Measurements from ENCODE around the gene PACRG. TPM values are rescaled to one million over a fixed set of nuclear protein-coding genes. Genes with fewer than 3 reads are reported as not detected.
A peak's percentile ranks its signal among the peaks of the same experiment; 100 is the strongest.

Gene PACRG
- total and polyA plus RNA-seq, 10 of the 15 experiments (the other 5 are each of a cell fraction or from before 2014, with no cell fraction given), result not detected

GRCh38 chr6:163118941-163119340 is 391.2 kb downstream of the PACRG start (continued):
- TF ChIP-seq E2F4 (IDR thresholded peaks at IDR 0.05; ENCODE audit: low read depth, low read length), result no peak
- no peak for TF ChIP-seq EGR1 (IDR thresholded peaks at IDR 0.05; ENCODE audit: borderline replicate concordance in 1 of 2, low read depth in 2 of 2, low read length in 2 of 2)
- no peak for TF ChIP-seq KLF5 (IDR thresholded peaks at IDR 0.05; ENCODE audit: partially characterized antibody)
- no peak for TF ChIP-seq YY1 (IDR thresholded peaks at IDR 0.05; ENCODE audit: low read depth, low read length)
- TF ChIP-seq CBX5 (IDR thresholded peaks at IDR 0.05; ENCODE audit: low read depth), result no peak
- TF ChIP-seq, protein P1, sequence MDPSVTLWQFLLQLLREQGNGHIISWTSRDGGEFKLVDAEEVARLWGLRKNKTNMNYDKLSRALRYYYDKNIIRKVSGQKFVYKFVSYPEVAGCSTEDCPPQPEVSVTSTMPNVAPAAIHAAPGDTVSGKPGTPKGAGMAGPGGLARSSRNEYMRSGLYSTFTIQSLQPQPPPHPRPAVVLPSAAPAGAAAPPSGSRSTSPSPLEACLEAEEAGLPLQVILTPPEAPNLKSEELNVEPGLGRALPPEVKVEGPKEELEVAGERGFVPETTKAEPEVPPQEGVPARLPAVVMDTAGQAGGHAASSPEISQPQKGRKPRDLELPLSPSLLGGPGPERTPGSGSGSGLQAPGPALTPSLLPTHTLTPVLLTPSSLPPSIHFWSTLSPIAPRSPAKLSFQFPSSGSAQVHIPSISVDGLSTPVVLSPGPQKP (IDR thresholded peaks at IDR 0.05; ENCODE audit: low read depth, low read length), result no peak

DNA sequence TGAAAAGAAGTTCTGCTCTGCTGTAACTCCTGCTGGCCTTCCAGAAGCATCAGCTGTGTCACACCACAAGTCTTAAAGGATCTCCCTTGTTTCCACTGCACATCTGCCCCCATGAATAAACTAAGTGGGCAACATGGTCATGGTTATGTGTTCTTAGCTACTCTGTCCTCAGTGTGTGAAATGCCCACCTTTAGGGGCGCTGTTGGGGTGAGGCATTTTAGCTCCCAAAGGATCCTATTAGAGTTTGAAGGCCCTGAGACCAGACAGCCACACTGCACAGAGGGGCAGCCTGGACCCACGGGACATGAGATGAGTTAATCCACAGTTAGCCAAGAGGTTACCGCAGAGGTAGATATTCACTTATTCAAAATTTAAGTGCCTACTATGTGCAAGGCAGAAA is 392.4 kb downstream of the PACRG start:
- ATAC-seq (peak; percentile 43; the same call in 2 of the 3 replicates), DNase-seq (ENCODE audit: low read depth, low spot score) (no peak), FAIRE-seq (no peak)
- WGBS (ENCODE audit: insufficient coverage, insufficient replicate concordance, low lambda C conversion rate, missing lambda C conversion rate), result 15% methylated on average over 3 of the region's 3 CpGs
- no peak overlapping the region for H3K27ac ChIP-seq (ENCODE audit: control insufficient read depth, insufficient read depth)
- no peaks in the 10 kb centered on the region for H3K27me3 ChIP-seq (replicated peaks in 1 of 2; ENCODE audit: control insufficient read depth in 2 of 2, insufficient read depth in 2 of 2, low read length in 1 of 2)
- no peaks in the 10 kb centered on the region for H3K4me1 ChIP-seq (ENCODE audit: control insufficient read depth, insufficient read depth, low read length)
- TF ChIP-seq, protein P2, sequence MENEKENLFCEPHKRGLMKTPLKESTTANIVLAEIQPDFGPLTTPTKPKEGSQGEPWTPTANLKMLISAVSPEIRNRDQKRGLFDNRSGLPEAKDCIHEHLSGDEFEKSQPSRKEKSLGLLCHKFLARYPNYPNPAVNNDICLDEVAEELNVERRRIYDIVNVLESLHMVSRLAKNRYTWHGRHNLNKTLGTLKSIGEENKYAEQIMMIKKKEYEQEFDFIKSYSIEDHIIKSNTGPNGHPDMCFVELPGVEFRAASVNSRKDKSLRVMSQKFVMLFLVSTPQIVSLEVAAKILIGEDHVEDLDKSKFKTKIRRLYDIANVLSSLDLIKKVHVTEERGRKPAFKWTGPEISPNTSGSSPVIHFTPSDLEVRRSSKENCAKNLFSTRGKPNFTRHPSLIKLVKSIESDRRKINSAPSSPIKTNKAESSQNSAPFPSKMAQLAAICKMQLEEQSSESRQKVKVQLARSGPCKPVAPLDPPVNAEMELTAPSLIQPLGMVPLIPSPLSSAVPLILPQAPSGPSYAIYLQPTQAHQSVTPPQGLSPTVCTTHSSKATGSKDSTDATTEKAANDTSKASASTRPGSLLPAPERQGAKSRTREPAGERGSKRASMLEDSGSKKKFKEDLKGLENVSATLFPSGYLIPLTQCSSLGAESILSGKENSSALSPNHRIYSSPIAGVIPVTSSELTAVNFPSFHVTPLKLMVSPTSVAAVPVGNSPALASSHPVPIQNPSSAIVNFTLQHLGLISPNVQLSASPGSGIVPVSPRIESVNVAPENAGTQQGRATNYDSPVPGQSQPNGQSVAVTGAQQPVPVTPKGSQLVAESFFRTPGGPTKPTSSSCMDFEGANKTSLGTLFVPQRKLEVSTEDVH (IDR thresholded peaks at IDR 0.05; ENCODE audit: low read depth, partially characterized antibody), result no peak
- TF ChIP-seq CTCF (IDR thresholded peaks at IDR 0.05 in 2 of 3, conservative IDR thresholded peaks at IDR 0.05 in 1 of 3; ENCODE audit: control insufficient read depth in 2 of 3, extremely low read depth in 1 of 3, insufficient read depth in 1 of 3, low read depth in 3 of 3, low read length in 3 of 3) (peak in 2 of 3 experiments; percentile 17 to 23; a peak in 3 of 6 replicates), ZNF207 (IDR thresholded peaks at IDR 0.05; ENCODE audit: borderline replicate concordance) (no peak)
- ChIA-PET SMC1A (ENCODE audit: uncharacterized antibody, unreplicated experiment) (interaction anchor here (0.6 to 0.7 kb wide), 2 partner anchors 24 to 214 kb away, joined by 3 read pairs; no protein-coding TSS in a partner anchor), RAD21 (ENCODE audit: unreplicated experiment) (no interaction called here), CTCF (interaction anchor here (1.3 kb wide), 1 partner anchor 49 kb away, joined by 3 read pairs; no protein-coding TSS in a partner anchor), POLR2A (no interaction called here)
- no peaks in the 10 kb centered on the region for H3K9me3 ChIP-seq (replicated peaks; ENCODE audit: control insufficient read depth, insufficient read depth, low read length)
- H3K36me3 ChIP-seq (ENCODE audit: control insufficient read depth in 2 of 2, insufficient read depth in 2 of 2, low read length in 1 of 2), result no peaks in the 10 kb centered on the region
- no peaks in the 10 kb centered on the region for H3K79me2 ChIP-seq (ENCODE audit: control insufficient read depth, insufficient read depth, low read length)
- no peak overlapping the region for H3K9ac ChIP-seq (ENCODE audit: control insufficient read depth, insufficient read depth, low read length)
- H3K4me2 ChIP-seq (ENCODE audit: control insufficient read depth, insufficient read depth), result no peak overlapping the region
- no peak overlapping the region for H2AFZ ChIP-seq (ENCODE audit: control insufficient read depth, low read depth, low read length)
- BruUV-seq (replicated peaks), result no TSS peak
- no peak overlapping the region for H3K4me3 ChIP-seq
- intact Hi-C loops (cut with micrococcal nuclease; ENCODE audit: unreplicated experiment) (no loop called here), in situ Hi-C loops (cut with MboI) (no loop called here)
- no peaks in the 10 kb centered on the region for H4K20me1 ChIP-seq (ENCODE audit: control insufficient read depth, insufficient read depth)
